OCI-LY1 (cell line): ENCODE measurements around the gene DYTN.

ENCODE experiments used
- H2AFZ ChIP-seq: fragments of 200-600 bp; sonication (generic), shearing (Covaris generic); 2 replicates; pipeline ENCODE4 v1.6.0; 2014; ENCODE audit warnings: antibody characterized with exemption, mild to moderate bottlenecking, low read length
- H3F3A ChIP-seq: fragments of 200-600 bp; sonication (generic), shearing (Covaris generic); 2 replicates; pipeline ENCODE4 v1.6.0; 2014; ENCODE audit warnings: mild to moderate bottlenecking, antibody characterized with exemption, low read length, moderate library complexity; ENCODE audit not compliant: insufficient read depth
- H3K27ac ChIP-seq: fragments of 200-600 bp; sonication (generic); 2 replicates; pipeline ENCODE4 v1.5.1; 2014; ENCODE audit warnings: low read length, mixed run types, mild to moderate bottlenecking, low read depth; ENCODE audit not compliant: poor library complexity, severe bottlenecking
- H3K27me3 ChIP-seq: fragments of 200-600 bp; sonication (generic); 2 replicates; pipeline ENCODE4 v1.6.0; 2014; ENCODE audit warnings: antibody characterized with exemption, mild to moderate bottlenecking, low read length, moderate library complexity; ENCODE audit not compliant: insufficient read depth
- H3K36me3 ChIP-seq: fragments of 200-600 bp; sonication (generic); 2 replicates; pipeline ENCODE4 v1.6.1; 2014; ENCODE audit warnings: mild to moderate bottlenecking, antibody characterized with exemption, low read length, moderate library complexity, mixed read lengths; ENCODE audit not compliant: insufficient read depth
- H3K4me1 ChIP-seq: fragments of 200-600 bp; sonication (generic); 2 replicates; pipeline ENCODE4 v1.5.1; 2014; ENCODE audit warnings: mild to moderate bottlenecking, low read length, moderate library complexity; ENCODE audit not compliant: insufficient read depth, severe bottlenecking
- H3K4me2 ChIP-seq: fragments of 200-600 bp; sonication (generic), shearing (Covaris generic); 2 replicates; pipeline ENCODE4 v1.6.1; 2014; ENCODE audit warnings: low read length
- H3K4me3 ChIP-seq: fragments of 200-600 bp; sonication (generic); 2 replicates; pipeline ENCODE4 v1.5.1; 2014; ENCODE audit warnings: low read length, low read depth, mild to moderate bottlenecking, mixed read lengths; ENCODE audit not compliant: poor library complexity, severe bottlenecking
- H3K79me2 ChIP-seq: fragments of 200-600 bp; shearing (Covaris generic); 2 replicates; pipeline ENCODE4 v1.6.1; 2016; ENCODE audit warnings: mixed run types, low read length, mixed read lengths; ENCODE audit not compliant: insufficient read depth
- H3K9ac ChIP-seq: fragments of 200-600 bp; sonication (generic), shearing (Covaris generic); 2 replicates; pipeline ENCODE4 v1.6.1; 2014; ENCODE audit warnings: mild to moderate bottlenecking, low read length, mixed read lengths
- H3K9me2 ChIP-seq: fragments of 200-600 bp; sonication (generic), shearing (Covaris generic); 2 replicates; pipeline ENCODE4 v1.6.1; 2014; ENCODE audit warnings: low read depth, mild to moderate bottlenecking, low read length, mixed read lengths
- H3K9me3 ChIP-seq: fragments of 200-600 bp; shearing (Covaris generic); 2 replicates; pipeline ENCODE4 v1.6.1; 2014; ENCODE audit warnings: low read length, mixed read lengths
- H4K20me1 ChIP-seq: fragments of 200-600 bp; sonication (generic), shearing (Covaris generic); 2 replicates; pipeline ENCODE4 v1.6.0; 2016; ENCODE audit warnings: mild to moderate bottlenecking, low read length; ENCODE audit not compliant: insufficient read depth
- EZH2 ChIP-seq: fragments of 200-600 bp; sonication (generic), shearing (Covaris generic); IDR thresholded peaks from 2 replicates; pipeline ENCODE4 v1.8.0; 2017; ENCODE audit warnings: borderline replicate concordance, mixed run types, mild to moderate bottlenecking, antibody characterized with exemption, low read length, moderate library complexity, mixed read lengths
- TF ChIP-seq, protein P1 (sequence below): fragments of 200-600 bp; sonication (generic), shearing (Covaris generic); IDR thresholded peaks from 2 replicates; pipeline ENCODE4 v1.5.1; 2017; ENCODE audit warnings: mild to moderate bottlenecking, antibody characterized with exemption, low read length, moderate library complexity, mixed read lengths

Gene DYTN

DNA sequence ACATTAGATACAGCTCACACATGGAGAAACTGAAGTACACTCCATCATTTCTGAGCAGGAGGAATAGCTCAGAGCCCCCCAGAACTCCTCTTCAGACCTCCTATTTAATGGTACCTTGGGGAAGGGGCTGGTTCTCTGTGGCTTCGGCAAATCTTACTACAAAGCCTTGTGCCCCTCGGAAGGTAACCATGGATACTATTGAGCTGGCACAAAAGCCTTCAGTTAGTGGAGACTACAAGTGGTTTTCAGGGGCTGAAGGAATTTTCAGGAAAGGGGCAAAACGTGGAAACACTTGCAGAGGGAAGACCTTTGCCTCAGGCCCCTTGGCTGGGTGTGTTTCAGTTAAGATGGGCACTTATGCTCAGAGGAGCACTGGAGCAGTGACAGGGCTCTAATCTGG, 77.0 kb downstream of the DYTN start:
- TF ChIP-seq, protein P1, sequence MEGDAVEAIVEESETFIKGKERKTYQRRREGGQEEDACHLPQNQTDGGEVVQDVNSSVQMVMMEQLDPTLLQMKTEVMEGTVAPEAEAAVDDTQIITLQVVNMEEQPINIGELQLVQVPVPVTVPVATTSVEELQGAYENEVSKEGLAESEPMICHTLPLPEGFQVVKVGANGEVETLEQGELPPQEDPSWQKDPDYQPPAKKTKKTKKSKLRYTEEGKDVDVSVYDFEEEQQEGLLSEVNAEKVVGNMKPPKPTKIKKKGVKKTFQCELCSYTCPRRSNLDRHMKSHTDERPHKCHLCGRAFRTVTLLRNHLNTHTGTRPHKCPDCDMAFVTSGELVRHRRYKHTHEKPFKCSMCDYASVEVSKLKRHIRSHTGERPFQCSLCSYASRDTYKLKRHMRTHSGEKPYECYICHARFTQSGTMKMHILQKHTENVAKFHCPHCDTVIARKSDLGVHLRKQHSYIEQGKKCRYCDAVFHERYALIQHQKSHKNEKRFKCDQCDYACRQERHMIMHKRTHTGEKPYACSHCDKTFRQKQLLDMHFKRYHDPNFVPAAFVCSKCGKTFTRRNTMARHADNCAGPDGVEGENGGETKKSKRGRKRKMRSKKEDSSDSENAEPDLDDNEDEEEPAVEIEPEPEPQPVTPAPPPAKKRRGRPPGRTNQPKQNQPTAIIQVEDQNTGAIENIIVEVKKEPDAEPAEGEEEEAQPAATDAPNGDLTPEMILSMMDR, result no peak
- no peak for TF ChIP-seq EZH2
- Histone ChIP-seq H4K20me1 (no peaks in the 10 kb centered on the region), H3K9me3 (no peaks in the 10 kb centered on the region), H3K27ac (no peak overlapping the region), H3K4me3 (no peak overlapping the region), H3F3A (no peaks in the 10 kb centered on the region), H2AFZ (no peak overlapping the region), H3K9ac (no peak overlapping the region), H3K4me1 (no peaks in the 10 kb centered on the region), H3K4me2 (no peak overlapping the region), H3K79me2 (no peaks in the 10 kb centered on the region), H3K36me3 (no peaks in the 10 kb centered on the region), H3K9me2 (no peaks in the 10 kb centered on the region), H3K27me3 (no peaks in the 10 kb centered on the region)

DNA sequence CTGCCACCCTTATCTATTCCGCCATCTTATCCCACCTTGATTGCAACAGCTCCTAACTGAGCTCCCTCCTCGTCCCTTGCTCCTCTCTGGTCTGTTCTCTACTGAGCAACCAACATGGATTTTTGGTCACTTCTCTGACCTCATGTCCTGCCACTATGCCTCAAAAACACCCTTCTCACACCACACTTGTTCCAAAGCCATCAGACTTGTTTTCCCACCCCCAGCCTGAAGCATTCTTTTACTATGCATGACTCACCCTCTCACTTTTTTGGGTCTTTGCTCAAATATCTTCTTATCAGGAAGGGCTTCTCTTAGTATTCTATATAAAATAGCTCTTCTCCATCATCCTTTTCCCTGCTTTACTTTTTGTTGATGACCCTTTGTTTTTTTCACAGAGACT, 78.6 kb downstream of the DYTN start:
- TF ChIP-seq, protein P1, result no peak
- TF ChIP-seq EZH2, result no peak
- Histone ChIP-seq H3K9me2 (no peaks in the 10 kb centered on the region), H3K9me3 (no peaks in the 10 kb centered on the region), H3K36me3 (no peaks in the 10 kb centered on the region), H3K4me2 (no peak overlapping the region), H3F3A (no peaks in the 10 kb centered on the region), H2AFZ (no peak overlapping the region), H3K4me1 (no peaks in the 10 kb centered on the region), H3K27me3 (no peaks in the 10 kb centered on the region), H3K9ac (no peak overlapping the region), H3K27ac (no peak overlapping the region), H3K4me3 (no peak overlapping the region), H3K79me2 (no peaks in the 10 kb centered on the region), H4K20me1 (no peaks in the 10 kb centered on the region)

DNA sequence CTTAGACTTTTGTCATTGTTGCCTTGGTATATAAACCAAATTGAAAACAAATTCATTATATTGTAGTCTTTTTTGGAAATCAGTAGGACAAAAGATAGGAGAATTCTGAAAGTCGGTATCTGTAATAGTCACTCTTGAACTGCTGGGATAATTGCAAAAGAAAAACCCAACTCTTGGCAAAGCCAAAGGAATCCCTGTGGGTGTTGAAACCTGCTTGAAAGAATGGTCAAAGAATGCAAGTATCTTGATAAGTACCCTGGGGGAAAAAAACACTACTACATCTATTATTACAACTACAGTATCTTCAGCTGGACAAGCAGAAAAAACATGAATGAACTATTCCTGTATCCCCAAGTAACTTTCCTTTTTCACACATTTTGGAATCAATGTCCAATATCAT, 83.2 kb downstream of the DYTN start:
- Histone ChIP-seq H3K4me1 (no peaks in the 10 kb centered on the region), H3K9me3 (no peaks in the 10 kb centered on the region), H3K79me2 (no peaks in the 10 kb centered on the region), H3K4me3 (no peak overlapping the region), H3K36me3 (no peaks in the 10 kb centered on the region), H4K20me1 (no peaks in the 10 kb centered on the region), H3K27ac (no peak overlapping the region), H2AFZ (no peak overlapping the region), H3K27me3 (no peaks in the 10 kb centered on the region), H3K9ac (no peak overlapping the region), H3F3A (no peaks in the 10 kb centered on the region), H3K4me2 (no peak overlapping the region), H3K9me2 (no peaks in the 10 kb centered on the region)
- no peak for TF ChIP-seq EZH2
- TF ChIP-seq, protein P1, result no peak
